GM19397 (cell line): ENCODE data around the gene ARF6.
"Not testable (repeated sequence)": the region's sequence is repeated elsewhere in the genome, so short reads cannot be mapped to it uniquely, and the experiment has no call there.

Experiments
- ATAC-seq: cut with Tn5 transposase; IDR thresholded peaks from one replicate; pipeline ENCODE4 v1.9.1; 2021; ENCODE audit warnings: mild to moderate bottlenecking, moderate library complexity; ENCODE audit not compliant: unreplicated experiment

ARF6 gene

DNA sequence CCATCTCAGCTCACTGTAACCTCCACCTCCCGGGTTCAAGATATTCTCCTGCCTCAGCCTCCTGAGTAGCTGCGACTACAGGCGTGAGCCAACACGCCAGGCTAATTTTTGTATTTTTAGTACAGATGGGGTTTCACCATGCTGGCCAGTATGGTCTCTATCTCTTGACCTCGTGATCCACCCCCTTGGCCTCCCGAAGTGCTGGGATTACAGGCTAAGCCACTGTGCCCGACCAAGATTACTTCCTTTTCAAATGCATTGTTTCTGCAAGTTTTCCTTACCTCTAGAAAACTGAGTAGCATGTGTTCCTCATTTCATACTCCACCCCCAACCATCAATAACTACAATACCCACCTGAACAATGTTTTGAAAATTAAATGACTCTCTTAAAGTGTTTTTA, 13.1 kb downstream of the ARF6 start:
- no peak for ATAC-seq

- no peak for ATAC-seq
Measured at GRCh38 chr14:49907186-49907585, 14.3 kb downstream of the ARF6 start.

GRCh38 chr14:49908433-49908782, 15.5 kb downstream of the ARF6 start:
- no peak for ATAC-seq

DNA sequence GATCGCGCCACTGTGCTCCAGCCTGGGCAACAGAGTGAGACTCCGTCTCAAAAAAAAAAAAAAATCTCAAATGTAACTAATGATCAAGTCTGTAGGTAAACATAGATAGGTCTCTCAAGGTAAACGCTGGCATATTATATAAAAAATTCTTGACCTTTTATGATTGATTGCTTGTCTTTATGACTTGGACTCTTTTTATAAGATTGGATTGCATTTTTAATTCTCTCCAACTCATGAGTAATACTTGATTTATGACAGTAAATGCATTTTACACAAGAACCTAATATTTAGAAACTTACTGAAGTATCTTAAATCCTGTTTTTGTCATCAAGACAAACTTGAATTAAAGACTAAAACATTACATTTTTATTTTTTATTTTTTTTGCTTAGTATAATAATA, 16.1 kb downstream of the ARF6 start:
- ATAC-seq: no peak

GRCh38 chr14:49915085-49915484, 22.2 kb downstream of the ARF6 start:
- no peak for ATAC-seq

DNA sequence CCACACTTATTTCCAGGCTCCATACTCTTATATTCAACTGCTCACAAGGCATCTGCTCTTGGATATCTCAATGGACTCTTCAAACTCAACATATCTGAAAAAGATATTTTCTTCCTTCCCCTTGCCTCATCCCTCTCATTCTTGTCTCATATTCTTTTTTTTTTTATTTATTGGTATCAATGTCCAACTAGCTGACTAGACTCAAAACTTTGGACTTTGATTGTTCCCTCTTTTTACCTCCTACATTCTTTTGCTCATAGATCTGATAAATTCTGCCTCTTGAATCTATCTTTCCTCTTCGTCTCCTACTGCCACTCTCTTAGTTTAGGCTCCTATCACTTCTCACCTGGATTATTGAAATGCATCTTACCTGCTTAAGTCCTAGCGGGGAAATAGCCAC, 25.8 kb downstream of the ARF6 start:
- no peak for ATAC-seq

DNA sequence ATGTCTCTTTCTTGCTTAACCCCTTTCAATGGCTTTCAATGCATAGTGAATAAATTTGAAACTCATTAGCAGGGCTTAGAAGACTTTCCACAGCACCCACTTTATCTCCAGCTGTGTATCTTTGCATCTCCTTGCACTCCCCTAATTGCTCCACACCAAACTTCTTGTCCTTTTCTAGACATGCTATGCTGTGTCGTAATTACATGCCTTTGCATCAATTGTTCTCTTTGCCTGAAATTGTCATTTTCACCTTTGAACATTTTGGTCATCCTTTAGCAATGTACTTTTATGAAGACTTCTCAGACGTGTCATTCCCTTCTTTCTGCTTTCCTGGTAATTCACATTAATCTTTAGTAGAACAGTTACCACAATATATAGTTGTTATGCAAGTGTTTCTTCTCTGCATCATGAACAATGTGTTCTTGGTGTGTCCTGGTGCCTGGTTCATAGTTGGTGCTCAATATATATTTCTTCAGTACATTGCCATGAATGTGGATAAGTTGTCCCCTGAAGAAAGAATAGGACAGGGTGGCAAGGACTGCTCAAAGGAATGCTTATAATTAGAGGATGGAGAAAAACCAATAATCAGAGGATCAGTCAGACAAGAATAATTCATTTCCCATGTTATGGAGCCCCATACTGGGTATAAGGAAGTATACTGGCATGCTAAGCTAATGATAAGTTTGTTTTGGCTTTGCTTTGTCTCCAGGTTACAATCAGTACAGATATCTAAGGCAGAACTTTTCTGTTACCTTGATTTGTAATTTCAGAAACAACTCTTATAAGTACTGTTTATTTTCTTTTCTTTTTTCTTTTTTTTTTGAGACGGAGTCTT, 27.2 kb downstream of the ARF6 start:
- no peak for ATAC-seq

DNA sequence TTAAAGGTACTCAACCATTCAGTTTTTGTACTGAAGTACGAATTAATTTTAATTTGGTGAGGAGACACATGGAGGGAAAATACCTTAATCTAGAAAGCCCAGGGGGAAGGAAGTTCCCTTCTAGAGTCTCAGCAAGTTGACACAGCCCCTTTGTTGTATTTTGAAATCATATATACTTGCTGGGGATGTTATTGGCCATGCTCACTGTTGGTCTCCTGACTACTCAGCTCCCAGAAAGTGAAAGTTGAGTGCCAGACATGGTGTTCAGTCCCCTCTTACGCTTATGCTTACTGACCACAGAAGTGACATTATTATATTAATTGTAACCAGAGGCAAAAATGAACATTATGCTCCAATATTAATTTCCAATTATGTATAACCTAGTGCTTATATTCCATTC, 28.1 kb downstream of the ARF6 start:
- no peak for ATAC-seq

DNA sequence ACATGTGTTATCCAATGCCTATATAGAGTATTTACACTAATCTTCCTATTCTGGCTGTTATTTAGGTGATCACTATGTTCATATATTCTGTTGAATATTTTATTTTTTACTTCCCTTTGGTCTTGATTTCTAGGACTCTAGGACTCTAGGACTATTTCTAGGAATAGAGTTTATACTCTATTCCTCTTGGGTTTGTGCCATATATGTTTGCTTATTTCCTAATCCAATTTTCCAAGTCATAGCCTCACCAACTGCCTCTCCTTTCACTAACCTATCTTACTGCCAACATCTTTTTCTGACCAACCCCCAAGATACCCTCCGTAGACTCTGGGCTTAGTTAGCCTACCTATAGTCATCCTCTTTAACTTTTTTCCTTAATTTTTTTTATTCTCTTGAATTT, 28.5 kb downstream of the ARF6 start:
- no peak for ATAC-seq

GRCh38 chr14:49923442-49923841, 30.6 kb downstream of the ARF6 start:
- ATAC-seq: no peak

DNA sequence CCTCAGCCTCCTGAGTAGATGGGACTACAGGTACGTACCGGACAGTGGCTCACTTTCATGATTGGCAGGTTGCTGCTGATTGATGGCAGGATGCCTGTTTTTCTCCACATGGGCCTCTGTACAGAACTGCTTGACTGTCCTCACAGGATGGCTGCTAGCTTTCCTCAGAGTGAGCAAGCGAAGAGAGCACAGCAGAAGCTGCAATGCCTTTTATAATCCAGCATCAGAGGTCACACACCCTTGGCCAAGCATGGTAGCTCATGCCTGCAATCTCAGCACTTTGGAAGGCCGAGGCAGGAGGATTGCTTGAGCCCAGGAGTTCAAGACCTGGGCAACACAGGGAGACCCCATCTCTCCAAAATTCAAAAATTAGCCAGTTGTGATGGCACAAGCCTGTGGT, 31.0 kb downstream of the ARF6 start:
- ATAC-seq: no peak

DNA sequence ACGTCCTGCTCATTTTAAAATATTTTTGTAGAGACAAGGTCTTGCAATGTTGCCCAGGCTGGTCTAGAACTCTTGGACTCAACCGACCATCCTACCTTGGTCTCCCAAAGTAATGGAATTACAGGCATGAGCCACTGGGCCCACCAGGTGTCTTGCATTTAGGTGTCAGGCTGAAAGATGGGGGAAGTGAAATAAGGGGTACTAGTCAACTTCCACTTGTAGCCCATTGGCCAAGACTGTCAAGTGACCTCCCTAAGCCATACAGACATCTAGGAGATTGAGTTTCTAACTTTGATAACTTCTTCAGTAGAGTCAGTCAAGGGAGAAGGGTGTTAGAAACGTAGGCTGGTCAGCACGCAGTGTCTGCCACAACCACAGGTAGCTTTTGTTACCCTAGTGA, 32.0 kb downstream of the ARF6 start:
- ATAC-seq: no peak

DNA sequence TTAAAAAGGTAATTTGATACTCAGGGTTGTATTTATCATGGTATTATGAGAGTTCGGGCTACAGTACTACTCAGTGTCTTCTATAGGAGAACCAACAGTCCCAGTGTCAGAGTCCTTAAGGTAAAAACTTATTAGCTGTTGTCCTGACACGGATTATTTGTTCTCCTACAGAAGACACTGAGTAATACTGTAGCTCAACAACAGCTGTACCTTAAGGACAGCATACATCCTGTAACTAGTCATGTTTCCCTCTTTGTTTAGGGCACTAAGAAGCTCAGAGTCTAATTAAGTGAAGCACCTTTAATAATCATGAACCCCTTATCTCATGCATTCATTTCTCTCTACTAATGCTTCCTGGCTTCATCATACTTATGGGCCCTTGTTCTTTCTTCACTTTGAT, 33.9 kb downstream of the ARF6 start:
- ATAC-seq: no peak

- ATAC-seq: no peak
Measured at GRCh38 chr14:49928015-49928414, 35.1 kb downstream of the ARF6 start.

DNA sequence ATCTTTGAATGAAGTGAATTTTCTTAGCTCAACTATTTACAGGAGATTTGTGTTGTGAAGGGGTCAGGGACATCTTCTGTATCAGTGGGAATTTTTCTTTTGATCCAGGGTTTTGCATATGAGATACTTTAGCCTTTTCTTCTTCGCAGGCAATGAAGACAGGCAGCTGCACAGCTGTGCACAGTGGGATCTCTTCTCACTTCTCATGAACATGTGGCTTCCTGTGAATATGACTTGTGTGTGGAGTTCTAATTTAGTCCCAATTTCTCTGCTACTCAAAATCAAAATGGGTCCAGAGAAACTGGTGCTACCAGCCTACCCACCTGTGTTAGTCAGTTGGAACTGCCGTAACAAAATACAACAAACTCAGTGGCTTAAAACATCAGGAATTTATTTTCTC, 37.8 kb downstream of the ARF6 start:
- ATAC-seq: no peak

GRCh38 chr14:49931523-49931922, 38.6 kb downstream of the ARF6 start:
- no peak for ATAC-seq

GRCh38 chr14:49933128-49933527, 40.2 kb downstream of the ARF6 start:
- ATAC-seq: no peak

- ATAC-seq: no peak
Measured at GRCh38 chr14:49933704-49934103, 40.8 kb downstream of the ARF6 start.

DNA sequence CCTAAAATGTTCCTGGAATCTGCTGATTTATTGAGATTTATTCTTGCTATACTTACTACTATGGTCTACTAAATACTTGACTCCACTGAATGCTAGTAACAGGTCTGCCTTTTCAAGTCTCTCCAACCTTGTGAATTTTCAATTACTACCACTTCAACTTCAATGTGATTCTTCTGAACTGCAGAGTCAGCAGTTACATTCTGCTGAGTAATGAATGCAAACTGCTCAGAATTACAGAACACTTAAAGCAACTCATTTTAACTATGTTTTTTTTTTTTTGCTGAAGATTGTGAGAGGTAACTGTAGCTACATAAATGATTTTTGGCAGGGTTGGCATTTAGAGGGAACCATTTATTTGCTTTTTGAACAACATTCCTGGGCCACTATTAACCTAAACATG, 41.8 kb downstream of the ARF6 start:
- ATAC-seq: no peak

DNA sequence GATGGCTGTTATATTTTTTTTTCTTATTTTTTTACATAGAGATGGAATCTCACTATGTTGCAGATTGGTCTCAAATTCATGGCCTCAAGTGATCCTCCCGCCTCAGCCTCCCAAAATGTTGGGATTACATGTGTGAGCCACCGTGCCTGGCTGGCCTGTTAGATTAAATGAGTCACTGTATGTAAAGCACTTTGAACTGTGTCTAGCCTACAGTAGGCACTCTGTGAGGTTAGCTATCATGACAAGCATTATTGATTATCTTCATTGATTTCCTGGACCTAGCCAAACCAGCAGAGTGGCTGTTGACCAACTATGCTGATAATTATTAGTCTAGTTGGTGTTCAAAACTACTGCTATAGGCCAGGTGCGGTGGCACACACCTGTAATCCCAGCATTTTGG, 42.6 kb downstream of the ARF6 start:
- no peak for ATAC-seq

DNA sequence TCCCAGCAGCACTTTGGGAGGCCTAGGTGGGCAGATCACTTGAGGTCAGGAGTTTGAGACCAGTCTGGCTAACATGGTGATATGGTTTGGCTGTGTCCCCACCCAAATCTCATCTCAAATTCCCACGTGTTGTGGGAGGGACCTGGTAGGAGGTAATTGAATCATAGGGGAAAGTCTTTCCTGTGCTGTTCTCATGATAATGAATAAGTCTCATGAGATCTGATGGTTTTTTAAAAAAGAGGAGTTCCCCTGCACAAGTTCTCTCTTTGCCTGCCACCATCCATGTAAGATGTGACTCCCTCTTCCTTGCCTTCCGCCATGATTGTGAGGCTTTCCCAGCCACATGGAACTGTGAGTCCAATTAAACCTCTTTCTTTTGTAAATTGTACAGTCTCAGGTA, 43.4 kb downstream of the ARF6 start:
- not testable (repeated sequence) for ATAC-seq

DNA sequence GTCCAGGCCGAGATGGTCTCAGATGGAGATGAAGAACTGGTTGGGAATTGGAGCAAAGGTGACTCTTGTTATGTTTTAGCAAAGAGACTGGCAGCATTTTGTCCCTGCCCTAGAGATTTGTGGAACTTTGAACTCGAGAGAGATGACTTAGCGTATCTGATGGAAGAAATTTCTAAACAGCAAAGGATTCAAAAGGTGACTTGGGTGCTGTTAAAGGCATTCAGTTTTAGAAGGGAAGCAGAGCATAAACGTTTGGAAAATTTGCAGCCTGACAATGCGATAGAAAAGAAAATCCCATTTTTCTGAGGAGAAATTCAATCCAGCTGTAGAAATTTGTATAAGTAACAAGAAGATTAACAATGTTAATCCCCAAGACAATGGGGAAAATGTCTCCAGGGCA, 44.0 kb downstream of the ARF6 start:
- not testable (repeated sequence) for ATAC-seq

DNA sequence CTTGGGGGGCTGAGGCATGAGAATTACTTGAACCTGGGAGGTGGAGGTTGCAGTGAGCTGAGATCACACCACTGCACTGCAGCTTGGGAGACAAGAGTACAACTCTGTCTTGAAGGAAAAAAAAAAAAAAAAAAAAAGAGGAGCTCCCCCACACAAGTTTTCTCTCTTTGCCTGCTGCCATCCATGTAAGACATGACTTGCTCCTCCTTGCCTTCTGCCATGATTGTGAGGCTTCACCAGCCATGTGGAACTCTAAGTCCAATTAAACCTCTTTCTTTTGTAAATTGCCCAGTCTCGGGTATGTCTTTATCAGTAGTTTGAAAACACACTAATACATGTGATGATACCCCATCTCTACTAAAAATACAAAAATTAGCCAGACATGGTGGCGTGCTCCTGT, 46.3 kb downstream of the ARF6 start:
- not testable (repeated sequence) for ATAC-seq
